Measurements from ENCODE around the gene MAGEB17.

DNA sequence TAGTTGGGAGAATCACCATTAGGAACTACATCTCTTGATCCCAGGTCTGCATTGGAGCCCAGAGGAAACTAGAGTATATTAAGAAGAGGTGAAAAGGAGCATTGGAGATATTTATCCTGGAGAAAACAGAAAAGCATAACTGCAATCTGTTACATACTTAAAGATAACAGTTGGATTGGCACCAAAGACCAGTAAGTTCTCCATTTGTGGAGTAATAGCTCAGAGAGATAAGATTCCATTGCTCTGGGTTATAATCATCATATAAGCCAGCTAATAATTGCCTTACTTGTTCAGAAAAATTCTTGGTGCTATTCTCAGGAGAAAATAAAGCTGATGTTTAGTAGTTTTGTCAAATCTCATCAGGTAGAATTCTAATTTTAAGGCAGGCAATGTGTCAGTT, 23.3 kb upstream of the MAGEB17 start:
- no peak for TF ChIP-seq E2F6 (IDR thresholded peaks at IDR 0.05)
- TF ChIP-seq SP2 (IDR thresholded peaks at IDR 0.05; ENCODE audit: low read length), result no peak
- TF ChIP-seq, protein P1, sequence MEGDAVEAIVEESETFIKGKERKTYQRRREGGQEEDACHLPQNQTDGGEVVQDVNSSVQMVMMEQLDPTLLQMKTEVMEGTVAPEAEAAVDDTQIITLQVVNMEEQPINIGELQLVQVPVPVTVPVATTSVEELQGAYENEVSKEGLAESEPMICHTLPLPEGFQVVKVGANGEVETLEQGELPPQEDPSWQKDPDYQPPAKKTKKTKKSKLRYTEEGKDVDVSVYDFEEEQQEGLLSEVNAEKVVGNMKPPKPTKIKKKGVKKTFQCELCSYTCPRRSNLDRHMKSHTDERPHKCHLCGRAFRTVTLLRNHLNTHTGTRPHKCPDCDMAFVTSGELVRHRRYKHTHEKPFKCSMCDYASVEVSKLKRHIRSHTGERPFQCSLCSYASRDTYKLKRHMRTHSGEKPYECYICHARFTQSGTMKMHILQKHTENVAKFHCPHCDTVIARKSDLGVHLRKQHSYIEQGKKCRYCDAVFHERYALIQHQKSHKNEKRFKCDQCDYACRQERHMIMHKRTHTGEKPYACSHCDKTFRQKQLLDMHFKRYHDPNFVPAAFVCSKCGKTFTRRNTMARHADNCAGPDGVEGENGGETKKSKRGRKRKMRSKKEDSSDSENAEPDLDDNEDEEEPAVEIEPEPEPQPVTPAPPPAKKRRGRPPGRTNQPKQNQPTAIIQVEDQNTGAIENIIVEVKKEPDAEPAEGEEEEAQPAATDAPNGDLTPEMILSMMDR (IDR thresholded peaks at IDR 0.05; ENCODE audit: control extremely low read depth in 1 of 3, insufficient read depth in 1 of 3, low read depth in 1 of 3, low read length in 3 of 3), result no peak
- TF ChIP-seq POLR2A (IDR thresholded peaks at IDR 0.05; ENCODE audit: control extremely low read depth in 1 of 2, low read depth in 2 of 2, low read length in 2 of 2), result no peak
- TF ChIP-seq EP300 (IDR thresholded peaks at IDR 0.05; ENCODE audit: borderline replicate concordance in 1 of 2, low read depth in 2 of 2, low read length in 2 of 2), result no peak
- TF ChIP-seq RFX5 (IDR thresholded peaks at IDR 0.05; ENCODE audit: borderline replicate concordance, low read depth, low read length), result no peak
- TF ChIP-seq YY1 (IDR thresholded peaks at IDR 0.05; ENCODE audit: low read depth, low read length), result no peak
- no peak for TF ChIP-seq POLR2AphosphoS5 (IDR thresholded peaks at IDR 0.05; ENCODE audit: low read depth, low read length)
